HCT116 (cell line): ENCODE results near the gene ZNF648.

Source experiments
- EGR1 ChIP-seq: IDR thresholded peaks from 2 replicates; pipeline ENCODE4 v1.6.1; 2012; ENCODE audit warnings: low read depth
- EZH2phosphoT487 ChIP-seq: fragments of 200-600 bp; IDR thresholded peaks from 2 replicates; pipeline ENCODE4 v1.6.1; 2018; ENCODE audit warnings: antibody characterized with exemption, borderline replicate concordance
- POLR2A ChIP-seq: IDR thresholded peaks from 2 replicates; pipeline ENCODE4 v1.7.0; 2011; ENCODE audit warnings: borderline replicate concordance; ENCODE audit not compliant: insufficient read depth, insufficient read length; ENCODE audit errors: extremely low read depth
- POLR2AphosphoS5 ChIP-seq: IDR thresholded peaks from 2 replicates; pipeline ENCODE4 v1.6.1; 2011; ENCODE audit warnings: mild to moderate bottlenecking, low read depth, low read length, moderate library complexity
- ZNF274 ChIP-seq: fragments of 200-500 bp; sonication (Bioruptor generic); IDR thresholded peaks from 2 replicates; pipeline ENCODE4 v1.6.1; 2014; ENCODE audit warnings: mild to moderate bottlenecking, low read depth, low read length, inconsistent platforms
- TF ChIP-seq, protein P1 (sequence below), 3 experiments: fragments of 200-600 bp in 1 of 3; sonication (generic) in 1 of 3; IDR thresholded peaks in 2 of 3; conservative IDR thresholded peaks in 1 of 3; 2 replicates each; pipeline ENCODE4 v1.5.1; 2012 to 2017; ENCODE audit warnings: low read depth in 2 of 3, low read length in 2 of 3, antibody characterized with exemption in 1 of 3, borderline replicate concordance in 1 of 3, control low read depth in 1 of 3, mild to moderate bottlenecking in 1 of 3, mixed read lengths in 1 of 3, mixed run types in 1 of 3, moderate library complexity in 1 of 3; ENCODE audit not compliant: insufficient read depth in 1 of 3
- TF ChIP-seq, protein P2 (sequence below): IDR thresholded peaks from 2 replicates; pipeline ENCODE4 v1.6.1; 2012; ENCODE audit warnings: low read depth

DNA sequence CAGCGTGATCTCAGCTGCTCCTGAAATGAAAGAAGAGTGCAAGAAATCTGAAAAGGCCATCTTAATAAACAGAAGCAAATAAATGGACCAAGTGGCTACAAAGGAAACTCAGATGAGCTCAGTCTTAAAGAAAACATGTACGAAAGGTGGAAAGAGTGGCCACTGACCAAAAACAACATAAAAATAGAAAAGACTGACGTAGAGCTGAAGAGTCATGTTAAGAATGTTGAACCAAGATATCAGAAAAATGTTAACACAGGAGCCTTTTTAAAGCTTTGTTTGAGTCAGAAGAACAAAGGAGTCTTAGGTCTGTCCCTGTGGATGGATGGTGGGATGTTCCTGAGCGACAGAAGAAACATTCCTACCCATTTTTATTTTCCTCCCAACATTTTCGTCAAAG lies 30.8 kb upstream of the ZNF648 start:
- TF ChIP-seq, protein P1, sequence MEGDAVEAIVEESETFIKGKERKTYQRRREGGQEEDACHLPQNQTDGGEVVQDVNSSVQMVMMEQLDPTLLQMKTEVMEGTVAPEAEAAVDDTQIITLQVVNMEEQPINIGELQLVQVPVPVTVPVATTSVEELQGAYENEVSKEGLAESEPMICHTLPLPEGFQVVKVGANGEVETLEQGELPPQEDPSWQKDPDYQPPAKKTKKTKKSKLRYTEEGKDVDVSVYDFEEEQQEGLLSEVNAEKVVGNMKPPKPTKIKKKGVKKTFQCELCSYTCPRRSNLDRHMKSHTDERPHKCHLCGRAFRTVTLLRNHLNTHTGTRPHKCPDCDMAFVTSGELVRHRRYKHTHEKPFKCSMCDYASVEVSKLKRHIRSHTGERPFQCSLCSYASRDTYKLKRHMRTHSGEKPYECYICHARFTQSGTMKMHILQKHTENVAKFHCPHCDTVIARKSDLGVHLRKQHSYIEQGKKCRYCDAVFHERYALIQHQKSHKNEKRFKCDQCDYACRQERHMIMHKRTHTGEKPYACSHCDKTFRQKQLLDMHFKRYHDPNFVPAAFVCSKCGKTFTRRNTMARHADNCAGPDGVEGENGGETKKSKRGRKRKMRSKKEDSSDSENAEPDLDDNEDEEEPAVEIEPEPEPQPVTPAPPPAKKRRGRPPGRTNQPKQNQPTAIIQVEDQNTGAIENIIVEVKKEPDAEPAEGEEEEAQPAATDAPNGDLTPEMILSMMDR (IDR thresholded peaks at IDR 0.05 in 2 of 3, conservative IDR thresholded peaks at IDR 0.05 in 1 of 3; ENCODE audit: borderline replicate concordance in 1 of 3, insufficient read depth in 1 of 3, low read depth in 2 of 3, low read length in 2 of 3), result no peak
- TF ChIP-seq POLR2AphosphoS5 (no peak), EZH2phosphoT487 (no peak), ZNF274 (no peak), EGR1 (no peak), POLR2A (no peak)
- TF ChIP-seq, protein P2, sequence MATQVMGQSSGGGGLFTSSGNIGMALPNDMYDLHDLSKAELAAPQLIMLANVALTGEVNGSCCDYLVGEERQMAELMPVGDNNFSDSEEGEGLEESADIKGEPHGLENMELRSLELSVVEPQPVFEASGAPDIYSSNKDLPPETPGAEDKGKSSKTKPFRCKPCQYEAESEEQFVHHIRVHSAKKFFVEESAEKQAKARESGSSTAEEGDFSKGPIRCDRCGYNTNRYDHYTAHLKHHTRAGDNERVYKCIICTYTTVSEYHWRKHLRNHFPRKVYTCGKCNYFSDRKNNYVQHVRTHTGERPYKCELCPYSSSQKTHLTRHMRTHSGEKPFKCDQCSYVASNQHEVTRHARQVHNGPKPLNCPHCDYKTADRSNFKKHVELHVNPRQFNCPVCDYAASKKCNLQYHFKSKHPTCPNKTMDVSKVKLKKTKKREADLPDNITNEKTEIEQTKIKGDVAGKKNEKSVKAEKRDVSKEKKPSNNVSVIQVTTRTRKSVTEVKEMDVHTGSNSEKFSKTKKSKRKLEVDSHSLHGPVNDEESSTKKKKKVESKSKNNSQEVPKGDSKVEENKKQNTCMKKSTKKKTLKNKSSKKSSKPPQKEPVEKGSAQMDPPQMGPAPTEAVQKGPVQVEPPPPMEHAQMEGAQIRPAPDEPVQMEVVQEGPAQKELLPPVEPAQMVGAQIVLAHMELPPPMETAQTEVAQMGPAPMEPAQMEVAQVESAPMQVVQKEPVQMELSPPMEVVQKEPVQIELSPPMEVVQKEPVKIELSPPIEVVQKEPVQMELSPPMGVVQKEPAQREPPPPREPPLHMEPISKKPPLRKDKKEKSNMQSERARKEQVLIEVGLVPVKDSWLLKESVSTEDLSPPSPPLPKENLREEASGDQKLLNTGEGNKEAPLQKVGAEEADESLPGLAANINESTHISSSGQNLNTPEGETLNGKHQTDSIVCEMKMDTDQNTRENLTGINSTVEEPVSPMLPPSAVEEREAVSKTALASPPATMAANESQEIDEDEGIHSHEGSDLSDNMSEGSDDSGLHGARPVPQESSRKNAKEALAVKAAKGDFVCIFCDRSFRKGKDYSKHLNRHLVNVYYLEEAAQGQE, result no peak
